PC-3 (cell line): ENCODE results near the gene SH3RF1.

Experiments used
- EZH2 ChIP-seq: fragments of 300-600 bp; sonication (generic); IDR thresholded peaks from one replicate; pipeline ENCODE4 v1.6.1; 2017; ENCODE audit warnings: antibody characterized with exemption, mild to moderate bottlenecking, low read length; ENCODE audit not compliant: unreplicated experiment
- TF ChIP-seq, protein P1 (sequence below): fragments of 300-600 bp; sonication (generic); conservative IDR thresholded peaks from 2 replicates; pipeline ENCODE4 v1.5.1; 2017; ENCODE audit warnings: antibody characterized with exemption, low read depth, mild to moderate bottlenecking, low read length

DNA sequence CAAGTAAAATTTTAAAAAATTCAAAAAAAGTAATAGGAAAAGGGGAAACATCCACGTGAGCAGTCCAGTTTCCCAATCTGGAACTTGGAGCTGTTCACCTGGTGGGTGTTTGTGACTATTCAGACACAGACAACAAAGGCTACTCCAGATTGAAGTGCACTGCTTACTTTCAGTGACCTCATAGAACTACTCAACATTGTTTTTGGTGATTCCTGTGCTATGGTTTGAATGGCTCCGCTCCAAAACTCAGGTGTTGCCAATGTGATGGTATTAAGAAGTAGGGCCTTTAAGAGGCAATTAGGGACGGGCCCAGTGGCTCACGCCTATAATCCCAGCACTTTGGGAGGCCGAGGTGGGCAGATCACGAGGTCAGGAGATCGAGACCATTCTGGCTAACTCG, 22.1 kb downstream of the SH3RF1 start:
- TF ChIP-seq, protein P1, sequence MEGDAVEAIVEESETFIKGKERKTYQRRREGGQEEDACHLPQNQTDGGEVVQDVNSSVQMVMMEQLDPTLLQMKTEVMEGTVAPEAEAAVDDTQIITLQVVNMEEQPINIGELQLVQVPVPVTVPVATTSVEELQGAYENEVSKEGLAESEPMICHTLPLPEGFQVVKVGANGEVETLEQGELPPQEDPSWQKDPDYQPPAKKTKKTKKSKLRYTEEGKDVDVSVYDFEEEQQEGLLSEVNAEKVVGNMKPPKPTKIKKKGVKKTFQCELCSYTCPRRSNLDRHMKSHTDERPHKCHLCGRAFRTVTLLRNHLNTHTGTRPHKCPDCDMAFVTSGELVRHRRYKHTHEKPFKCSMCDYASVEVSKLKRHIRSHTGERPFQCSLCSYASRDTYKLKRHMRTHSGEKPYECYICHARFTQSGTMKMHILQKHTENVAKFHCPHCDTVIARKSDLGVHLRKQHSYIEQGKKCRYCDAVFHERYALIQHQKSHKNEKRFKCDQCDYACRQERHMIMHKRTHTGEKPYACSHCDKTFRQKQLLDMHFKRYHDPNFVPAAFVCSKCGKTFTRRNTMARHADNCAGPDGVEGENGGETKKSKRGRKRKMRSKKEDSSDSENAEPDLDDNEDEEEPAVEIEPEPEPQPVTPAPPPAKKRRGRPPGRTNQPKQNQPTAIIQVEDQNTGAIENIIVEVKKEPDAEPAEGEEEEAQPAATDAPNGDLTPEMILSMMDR = no peak
- no peak for TF ChIP-seq EZH2
